GM18861 (cell line): ENCODE data around the gene UPK2.
"Not testable (repeated sequence)": the region's sequence is repeated elsewhere in the genome, so short reads cannot be mapped to it uniquely, and the experiment has no call there.

ENCODE experiments used
- ATAC-seq: cut with Tn5 transposase; IDR thresholded peaks from one replicate; pipeline ENCODE4 v1.9.1; 2021; ENCODE audit not compliant: unreplicated experiment

The UPK2 gene

DNA sequence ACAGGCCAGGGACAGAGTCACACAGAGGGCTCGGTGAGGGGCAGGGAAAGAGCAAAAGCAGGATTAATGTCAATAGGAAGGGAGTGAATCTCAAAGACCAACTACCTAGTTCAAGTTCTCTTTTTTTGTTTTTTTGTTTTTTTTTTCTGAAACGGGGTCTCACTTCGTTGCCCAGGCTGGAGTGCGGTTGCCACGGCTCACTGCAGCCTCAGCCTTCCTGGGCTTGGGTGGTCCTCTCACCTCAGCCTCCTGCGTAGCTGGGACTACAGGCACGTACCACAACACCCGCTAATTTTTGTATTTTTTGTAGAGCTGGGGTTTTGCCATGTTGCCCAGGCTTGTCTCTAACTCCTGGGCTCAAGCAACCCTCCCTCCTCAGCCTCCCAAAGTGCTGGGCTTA lies 20.7 kb upstream of the UPK2 start:
- ATAC-seq, result no peak

- ATAC-seq, result no peak
These were observed 17.4 kb upstream of the UPK2 start for GRCh38 chr11:118938491-118939403.

DNA sequence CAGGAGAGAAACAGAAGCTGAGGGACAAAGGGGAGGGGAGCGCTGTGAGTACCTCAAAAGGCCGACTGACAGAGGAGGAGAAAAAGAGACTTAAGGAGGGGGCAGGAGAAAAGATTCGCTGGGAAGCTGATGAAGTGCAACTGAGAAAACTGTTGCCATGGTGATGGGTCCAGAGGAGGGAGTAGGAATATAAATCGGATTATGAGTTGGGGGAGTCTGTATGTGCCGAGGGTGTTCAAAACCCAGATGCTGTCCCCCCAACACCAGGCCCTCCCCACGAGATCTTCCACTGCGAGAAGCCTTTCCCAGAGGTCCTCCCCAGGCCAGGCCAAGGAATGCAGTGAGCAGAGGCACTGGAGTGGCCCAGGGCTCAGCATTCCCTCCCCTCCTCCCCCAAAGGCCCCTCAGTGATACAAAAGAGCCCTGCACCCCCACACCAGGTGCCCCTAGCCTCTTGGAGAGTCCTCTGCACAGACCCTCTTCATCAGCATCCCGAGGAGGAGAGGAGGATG lies 16.6 kb upstream of the UPK2 start:
- ATAC-seq, result no peak

GRCh38 chr11:118939953-118940598 lies 16.0 kb upstream of the UPK2 start:
- no peak for ATAC-seq

DNA sequence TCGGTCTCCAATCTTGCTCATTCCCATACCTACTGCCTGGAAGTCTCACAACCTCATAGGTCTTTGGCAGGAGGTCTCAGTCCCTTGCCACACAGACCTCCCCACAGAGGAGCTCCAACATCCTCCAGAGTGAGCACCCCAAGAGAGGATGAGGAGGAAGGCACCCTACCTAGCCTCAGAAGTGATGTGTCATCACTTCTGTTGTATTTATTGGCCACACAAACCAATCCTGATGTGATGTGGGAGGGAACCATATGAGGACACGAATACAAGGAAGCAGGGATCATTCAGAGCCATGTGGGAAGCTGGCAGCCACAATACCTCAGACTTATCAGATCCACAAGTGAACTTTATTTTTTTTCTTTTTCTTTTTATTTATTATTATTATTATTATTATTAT lies 9.0 kb upstream of the UPK2 start:
- ATAC-seq, result no peak

GRCh38 chr11:118948000-118948399 lies 8.1 kb upstream of the UPK2 start:
- ATAC-seq, result no peak

- ATAC-seq, result no peak
These were observed 2.8 kb upstream of the UPK2 start for GRCh38 chr11:118953265-118953664.

DNA sequence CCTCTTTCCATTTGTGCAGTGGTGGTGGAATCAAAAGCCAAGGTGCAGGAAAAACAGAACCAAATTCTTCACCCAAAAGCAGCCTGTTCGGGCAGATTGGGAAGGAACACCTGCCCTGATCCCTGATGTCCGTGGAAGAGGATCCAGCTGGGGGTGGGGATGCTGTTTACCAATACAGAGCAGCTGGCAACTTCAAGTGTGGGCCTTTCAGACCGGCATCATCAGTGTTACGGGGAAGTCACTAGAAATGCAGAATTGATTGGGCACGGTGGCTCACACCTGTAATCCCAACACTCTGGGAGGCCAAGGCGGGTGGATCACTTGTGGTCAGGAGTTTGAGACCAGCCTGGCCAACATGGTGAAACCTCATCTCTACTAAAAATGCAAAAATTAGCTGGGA lies 2.1 kb upstream of the UPK2 start:
- ATAC-seq, result not testable (repeated sequence)

DNA sequence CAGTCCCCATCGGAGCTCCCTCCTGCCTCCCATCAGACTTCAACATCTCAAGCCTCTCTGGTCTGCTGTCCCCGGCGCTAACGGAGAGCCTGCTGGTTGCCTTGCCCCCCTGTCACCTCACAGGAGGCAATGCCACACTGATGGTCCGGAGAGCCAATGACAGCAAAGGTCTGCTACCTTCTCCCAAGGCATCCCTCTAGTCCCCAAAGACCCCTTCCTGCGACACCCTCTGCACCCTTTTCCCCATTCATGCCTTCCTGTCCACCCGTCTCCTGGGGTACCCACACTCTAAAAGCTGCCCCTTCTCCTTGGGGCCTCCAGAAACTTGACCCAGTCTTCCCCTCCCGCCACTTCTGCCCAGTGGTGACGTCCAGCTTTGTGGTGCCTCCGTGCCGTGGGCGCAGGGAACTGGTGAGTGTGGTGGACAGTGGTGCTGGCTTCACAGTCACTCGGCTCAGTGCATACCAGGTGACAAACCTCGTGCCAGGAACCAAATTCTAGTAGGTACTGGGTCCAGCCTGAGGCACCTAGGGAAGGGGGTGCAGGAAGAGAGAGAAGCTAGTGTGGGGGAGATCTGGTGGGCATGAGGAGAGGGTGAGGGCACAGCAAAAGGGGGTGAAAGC lies 860 bp downstream of the UPK2 start:
- ATAC-seq, result no peak

DNA sequence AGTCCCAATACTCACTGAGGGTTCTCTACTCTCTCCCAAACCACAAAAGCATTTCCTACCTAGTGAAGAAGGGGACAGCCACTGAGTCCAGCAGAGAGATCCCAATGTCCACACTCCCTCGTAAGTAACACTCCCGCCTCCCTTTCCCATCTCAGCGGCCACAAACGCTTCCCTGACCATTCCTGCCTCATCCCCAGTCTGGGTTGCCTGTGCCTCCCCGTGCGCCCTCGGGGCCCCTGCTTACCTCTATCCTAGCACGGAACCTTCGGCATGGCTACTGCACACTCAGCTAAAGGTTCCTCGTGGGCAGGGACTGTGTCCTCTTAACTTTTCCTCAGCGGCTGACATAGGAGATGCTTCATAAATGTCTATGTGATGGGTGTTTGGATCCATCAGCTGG lies 1.5 kb downstream of the UPK2 start:
- ATAC-seq, result no peak

DNA sequence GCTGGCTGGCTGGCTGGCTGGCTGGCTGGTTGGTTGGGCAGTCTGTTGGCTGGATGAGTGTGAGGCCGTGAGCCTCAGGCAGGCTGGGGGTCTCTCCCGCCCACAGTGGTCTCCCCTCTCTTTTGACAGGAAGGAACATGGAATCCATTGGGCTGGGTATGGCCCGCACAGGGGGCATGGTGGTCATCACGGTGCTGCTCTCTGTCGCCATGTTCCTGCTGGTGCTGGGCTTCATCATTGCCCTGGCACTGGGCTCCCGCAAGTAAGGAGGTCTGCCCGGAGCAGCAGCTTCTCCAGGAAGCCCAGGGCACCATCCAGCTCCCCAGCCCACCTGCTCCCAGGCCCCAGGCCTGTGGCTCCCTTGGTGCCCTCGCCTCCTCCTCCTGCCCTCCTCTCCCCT lies 1.9 kb downstream of the UPK2 start:
- no peak for ATAC-seq

GRCh38 chr11:118958577-118958976 lies 2.5 kb downstream of the UPK2 start:
- ATAC-seq, result no peak

DNA sequence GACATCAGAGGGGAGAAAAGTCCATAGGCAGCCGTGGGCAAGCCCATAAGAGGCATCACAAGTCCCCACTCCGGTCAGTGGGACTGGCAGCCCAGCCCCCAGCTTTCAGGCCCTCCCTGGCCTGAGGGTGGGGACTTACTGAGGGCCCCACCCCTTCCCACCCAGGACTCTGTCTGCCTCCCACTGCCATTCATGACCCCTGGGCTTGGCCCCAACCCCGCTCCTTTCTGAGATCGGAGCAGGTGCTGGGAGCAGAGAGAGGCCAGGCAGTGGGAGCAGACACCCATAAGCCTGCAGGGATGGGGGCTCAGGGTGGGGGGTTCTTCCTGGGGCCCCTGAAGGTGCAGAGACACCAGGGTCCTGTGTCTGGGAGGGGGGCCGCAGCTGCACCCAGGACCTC lies 5.1 kb downstream of the UPK2 start:
- no peak for ATAC-seq

DNA sequence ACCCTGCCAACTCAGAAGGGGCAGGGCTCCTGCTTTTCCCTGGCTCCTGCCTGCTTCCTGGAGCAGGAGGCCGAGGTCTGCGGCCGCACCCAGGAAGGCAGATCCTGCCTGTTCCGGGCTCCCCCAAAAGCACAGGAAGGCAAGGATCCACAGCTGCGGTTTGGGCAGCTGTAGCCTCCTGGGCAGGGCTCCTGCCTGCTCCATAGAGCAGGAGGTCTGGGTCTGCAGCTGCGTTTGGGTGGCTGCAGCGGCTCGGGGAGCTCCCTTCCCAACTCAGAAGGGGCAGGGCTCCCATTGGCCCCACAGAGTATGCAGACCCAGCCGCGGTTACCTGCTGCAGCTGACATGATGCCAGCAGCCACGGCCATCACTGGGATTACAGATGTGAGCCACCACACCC lies 5.5 kb downstream of the UPK2 start:
- no peak for ATAC-seq

DNA sequence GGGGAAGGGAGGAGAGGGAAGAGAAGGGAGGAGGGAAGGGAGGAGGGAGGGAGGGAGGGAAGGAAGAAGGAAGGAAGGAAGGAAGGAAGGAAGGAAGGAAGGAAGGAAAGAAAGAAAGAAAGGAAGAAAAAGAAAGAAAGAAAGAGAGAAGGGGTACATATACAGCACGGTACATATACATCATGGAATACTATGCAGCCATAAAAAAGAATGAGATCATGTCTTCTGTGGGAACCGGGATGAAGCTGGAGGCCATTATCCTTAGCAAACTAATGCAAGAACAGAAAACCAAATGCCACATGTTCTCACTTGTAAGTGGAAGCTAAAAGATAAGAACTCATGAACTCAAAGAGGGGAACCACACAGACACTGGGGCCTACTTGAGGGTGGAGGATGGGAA lies 13.4 kb downstream of the UPK2 start:
- not testable (repeated sequence) for ATAC-seq

DNA sequence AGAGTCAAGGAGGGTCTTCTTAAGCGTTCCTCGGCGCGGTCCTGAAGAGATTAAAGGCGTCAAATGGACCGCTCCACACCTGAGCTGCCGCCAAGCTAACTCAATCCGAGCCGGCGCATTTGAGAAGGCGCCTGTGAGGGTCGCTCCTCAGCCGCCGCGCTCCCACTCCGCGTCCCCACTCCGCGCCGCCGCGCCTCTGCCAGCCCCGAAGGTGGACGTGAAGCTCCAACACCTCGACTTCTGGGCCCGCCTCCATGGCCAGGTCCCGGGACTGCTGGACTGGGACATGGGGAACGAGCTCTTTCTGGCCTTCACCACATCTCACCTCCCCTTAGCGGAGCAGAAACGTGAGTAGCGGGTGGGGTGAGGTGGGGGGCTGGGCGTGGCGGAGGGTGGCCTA lies 15.5 kb downstream of the UPK2 start, which contains the start of gene FOXR1:
Gene FOXR1, plus strand, starts transcription at position 116 of the 400 bp plus-strand sequence. Its CDS starts 171 bp downstream, at position 287.
- ATAC-seq, result no peak

DNA sequence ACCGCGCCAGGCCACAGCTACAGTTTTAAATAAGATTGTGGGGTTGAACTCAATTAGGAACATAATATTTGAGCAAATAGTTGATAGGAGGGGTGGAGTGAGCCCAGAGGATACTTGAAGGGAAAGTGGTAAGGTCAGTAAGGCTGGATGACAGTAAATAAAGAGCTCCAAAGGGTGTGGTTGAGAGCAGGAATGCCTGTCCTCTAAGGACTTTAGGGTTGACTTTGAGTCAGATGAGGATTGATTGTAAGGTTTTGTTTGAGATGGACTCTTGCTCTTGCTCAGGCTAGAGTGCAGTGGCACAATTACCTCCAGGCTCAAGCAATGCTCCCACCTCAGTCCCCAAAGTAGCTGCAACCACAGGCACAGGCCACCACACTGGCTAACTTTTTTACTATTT lies 17.9 kb downstream of the UPK2 start:
- no peak for ATAC-seq

DNA sequence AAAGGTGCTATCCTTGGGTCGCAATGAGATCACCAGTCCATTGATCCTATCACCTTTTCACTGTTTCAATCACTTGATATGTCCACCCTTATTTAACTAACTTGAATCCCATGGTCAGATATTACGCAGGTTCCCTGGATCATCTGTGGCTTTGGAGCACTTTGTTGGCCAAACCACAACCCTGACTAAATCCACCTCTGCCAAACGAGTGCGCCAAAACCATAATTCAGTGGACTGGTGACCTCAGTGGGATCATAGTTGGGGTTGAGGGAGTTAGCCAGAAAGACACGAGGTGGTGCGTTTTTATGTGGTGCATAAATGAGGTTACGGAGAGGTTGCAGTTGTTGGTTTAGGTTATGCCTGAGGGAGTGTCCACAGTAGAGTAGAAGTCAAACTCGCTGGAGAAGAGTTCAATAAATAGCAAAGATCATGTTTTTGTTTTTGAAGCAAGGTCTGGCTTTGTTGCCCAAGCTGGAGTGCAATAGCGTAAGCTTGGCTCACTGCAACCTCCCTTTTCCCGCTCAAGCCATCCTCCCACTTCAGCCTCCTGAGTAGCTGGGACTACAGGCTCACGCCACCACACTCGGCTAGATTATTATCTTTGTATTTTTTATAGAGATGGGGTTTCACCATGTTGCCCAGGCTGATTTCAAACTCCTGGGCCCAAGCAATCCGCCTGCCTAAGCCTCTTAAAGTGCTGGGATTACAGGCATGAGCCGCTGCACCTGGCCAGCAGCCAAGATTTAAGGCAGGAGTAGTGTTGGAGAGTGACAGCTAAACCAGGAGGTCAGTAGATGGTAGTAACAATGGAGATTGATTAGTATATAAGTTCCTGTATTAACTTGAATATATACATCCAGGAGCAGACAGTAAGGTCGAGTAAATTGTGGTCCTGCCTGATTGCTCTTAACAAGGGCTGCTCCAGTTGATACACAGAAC lies 19.9 kb downstream of the UPK2 start:
- ATAC-seq, result no peak

DNA sequence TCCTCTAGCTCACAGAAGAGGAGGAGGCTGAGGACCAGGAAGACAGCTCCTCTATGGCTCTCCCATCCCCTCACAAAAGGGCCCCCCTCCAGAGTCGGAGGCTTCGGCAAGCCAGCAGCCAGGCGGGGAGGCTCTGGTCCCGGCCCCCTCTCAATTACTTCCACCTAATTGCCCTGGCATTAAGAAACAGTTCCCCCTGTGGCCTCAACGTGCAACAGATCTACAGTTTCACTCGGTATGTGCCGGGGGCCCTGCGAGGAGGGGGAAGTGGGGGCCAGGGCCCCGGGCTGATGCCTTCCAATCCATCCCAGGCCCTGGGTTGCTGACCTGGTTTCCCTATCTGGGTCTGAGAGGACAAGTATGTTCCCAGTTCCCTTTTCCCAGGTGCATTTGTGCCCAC lies 23.3 kb downstream of the UPK2 start:
- no peak for ATAC-seq

GRCh38 chr11:118980191-118980881 lies 24.2 kb downstream of the UPK2 start:
- ATAC-seq, result no peak
